ENCODE measurements around the gene SAMD4A.

The SAMD4A gene

GRCh38 chr14:54660604-54661111, 93.7 kb downstream of the SAMD4A start:
- DNase-seq (ENCODE audit: low read depth), result no peak

- no peak for DNase-seq (ENCODE audit: low read depth)
Measured at GRCh38 chr14:54662491-54663133, 95.7 kb downstream of the SAMD4A start.

GRCh38 chr14:54664961-54665360, 98.0 kb downstream of the SAMD4A start:
- DNase-seq (ENCODE audit: low read depth), result no peak

GRCh38 chr14:54665946-54666345, 99.0 kb downstream of the SAMD4A start:
- DNase-seq (ENCODE audit: low read depth), result no peak

- no peak for DNase-seq (ENCODE audit: low read depth)
Measured at GRCh38 chr14:54667026-54667744, 100.3 kb downstream of the SAMD4A start.

GRCh38 chr14:54667764-54668163, 100.8 kb downstream of the SAMD4A start:
- no peak for DNase-seq (ENCODE audit: low read depth)

GRCh38 chr14:54669721-54670561, 103.0 kb downstream of the SAMD4A start:
- DNase-seq (ENCODE audit: low read depth), result peak; percentile 56

- no peak for DNase-seq (ENCODE audit: low read depth)
Measured at GRCh38 chr14:54671537-54671936, 104.6 kb downstream of the SAMD4A start.

- no peak for DNase-seq (ENCODE audit: low read depth)
Measured at GRCh38 chr14:54672181-54672580, 105.3 kb downstream of the SAMD4A start.

- no peak for DNase-seq (ENCODE audit: low read depth)
Measured at GRCh38 chr14:54672688-54673087, 105.8 kb downstream of the SAMD4A start.

- DNase-seq (ENCODE audit: low read depth), result no peak
Measured at GRCh38 chr14:54673193-54674045, 106.5 kb downstream of the SAMD4A start.

- DNase-seq (ENCODE audit: low read depth), result no peak
Measured at GRCh38 chr14:54674046-54674741, 107.3 kb downstream of the SAMD4A start.

GRCh38 chr14:54675236-54676128, 108.6 kb downstream of the SAMD4A start:
- DNase-seq (ENCODE audit: low read depth), result no peak

GRCh38 chr14:54676812-54677708, 110.1 kb downstream of the SAMD4A start:
- DNase-seq (ENCODE audit: low read depth), result peak; percentile 96

- DNase-seq (ENCODE audit: low read depth), result no peak
Measured at GRCh38 chr14:54680651-54681050, 113.7 kb downstream of the SAMD4A start.

GRCh38 chr14:54681811-54682261, 114.9 kb downstream of the SAMD4A start:
- DNase-seq (ENCODE audit: low read depth), result no peak

- DNase-seq (ENCODE audit: low read depth), result no peak
Measured at GRCh38 chr14:54682578-54682977, 115.7 kb downstream of the SAMD4A start.

GRCh38 chr14:54683882-54684794, 117.2 kb downstream of the SAMD4A start:
- peak; percentile 83 for DNase-seq (ENCODE audit: low read depth)
